Measurements from ENCODE around the gene DNAJC15. TPM values are rescaled to one million over a fixed set of nuclear protein-coding genes. Genes with fewer than 3 reads are reported as not detected.

DNAJC15 gene
- total RNA-seq, 1 donor from 2014 or later = 35.6 TPM

- DNase-seq (ENCODE audit: missing footprints) (no peak), ATAC-seq (no peak)
- intact Hi-C loops (cut with DNase I) = no loop called here
Observed at GRCh38 chr13:43000676-43001075, 22.7 kb upstream of the DNAJC15 start.

- intact Hi-C loops (cut with DNase I) = no loop called here
- ATAC-seq (no peak), DNase-seq (ENCODE audit: missing footprints) (no peak)
Observed at GRCh38 chr13:43002021-43002420, 21.4 kb upstream of the DNAJC15 start.

- DNase-seq (ENCODE audit: missing footprints) = no peak
- no peak for ATAC-seq
- intact Hi-C loops (cut with DNase I) = no loop called here
Observed at GRCh38 chr13:43003010-43003409, 20.4 kb upstream of the DNAJC15 start.

- DNase-seq (ENCODE audit: missing footprints) (no peak), ATAC-seq (no peak)
- intact Hi-C loops (cut with DNase I) = no loop called here
Observed at GRCh38 chr13:43003729-43004128, 19.7 kb upstream of the DNAJC15 start.

GRCh38 chr13:43005460-43006236 is 17.7 kb upstream of the DNAJC15 start:
- intact Hi-C loops (cut with DNase I) = no loop called here
- ATAC-seq (no peak), DNase-seq (ENCODE audit: missing footprints) (no peak)

- DNase-seq (ENCODE audit: missing footprints) (no peak), ATAC-seq (no peak)
- intact Hi-C loops (cut with DNase I) = no loop called here
Observed at GRCh38 chr13:43006893-43007631, 16.3 kb upstream of the DNAJC15 start.

- intact Hi-C loops (cut with DNase I) = no loop called here
- ATAC-seq = no peak
- DNase-seq (ENCODE audit: missing footprints) = no peak
Observed at GRCh38 chr13:43008596-43008995, 14.8 kb upstream of the DNAJC15 start.

GRCh38 chr13:43009506-43009905 is 13.9 kb upstream of the DNAJC15 start:
- no peak for ATAC-seq
- no peak for DNase-seq (ENCODE audit: missing footprints)
- intact Hi-C loops (cut with DNase I) = no loop called here

GRCh38 chr13:43014162-43014561 is 9.2 kb upstream of the DNAJC15 start:
- intact Hi-C loops (cut with DNase I) = no loop called here
- no peak for ATAC-seq
- no peak for DNase-seq (ENCODE audit: missing footprints)

GRCh38 chr13:43016226-43016625 is 7.2 kb upstream of the DNAJC15 start:
- intact Hi-C loops (cut with DNase I) = no loop called here
- DNase-seq (ENCODE audit: missing footprints) (no peak), ATAC-seq (no peak)

GRCh38 chr13:43019811-43020210 is 3.6 kb upstream of the DNAJC15 start:
- intact Hi-C loops (cut with DNase I) = loop anchor here (5.0 kb wide), 1 partner anchor 48 kb away; no protein-coding TSS in a partner anchor
- no peak for DNase-seq (ENCODE audit: missing footprints)
- no peak for ATAC-seq

- ATAC-seq (no peak), DNase-seq (ENCODE audit: missing footprints) (no peak)
- intact Hi-C loops (cut with DNase I) = loop anchor here (5.0 kb wide), 1 partner anchor 48 kb away; no protein-coding TSS in a partner anchor
Observed at GRCh38 chr13:43020794-43021193, 2.6 kb upstream of the DNAJC15 start.

GRCh38 chr13:43021926-43022670 is 1.3 kb upstream of the DNAJC15 start:
- ATAC-seq (no peak), DNase-seq (ENCODE audit: missing footprints) (no peak)
- intact Hi-C loops (cut with DNase I) = loop anchor here (5.0 kb wide), 1 partner anchor 50 kb away; no protein-coding TSS in a partner anchor

GRCh38 chr13:43022934-43023288 is 475 bp upstream of the DNAJC15 start:
- ATAC-seq (no peak), DNase-seq (ENCODE audit: missing footprints) (no peak)
- intact Hi-C loops (cut with DNase I) = loop anchor here (5.0 kb wide), 1 partner anchor 51 kb away; no protein-coding TSS in a partner anchor

- intact Hi-C loops (cut with DNase I) = no loop called here
Observed at GRCh38 chr13:43026262-43026661, 2.9 kb downstream of the DNAJC15 start.

GRCh38 chr13:43030548-43030947 is 7.2 kb downstream of the DNAJC15 start:
- no peak for ATAC-seq
- no peak for DNase-seq (ENCODE audit: missing footprints)
- intact Hi-C loops (cut with DNase I) = no loop called here

More at GRCh38 chr13:43026262-43026661, 2.9 kb downstream of the DNAJC15 start:
- ATAC-seq = no peak
- DNase-seq (ENCODE audit: missing footprints) = no peak

GRCh38 chr13:43031881-43032280 is 8.5 kb downstream of the DNAJC15 start:
- DNase-seq (ENCODE audit: missing footprints) = no peak
- no peak for ATAC-seq
- intact Hi-C loops (cut with DNase I) = no loop called here

GRCh38 chr13:43033038-43033437 is 9.7 kb downstream of the DNAJC15 start:
- intact Hi-C loops (cut with DNase I) = no loop called here
- no peak for ATAC-seq
- no peak for DNase-seq (ENCODE audit: missing footprints)

Data from Right ventricle myocardium inferior (tissue), 1 donor.